ENCODE results near the gene SPRTN.

DNA sequence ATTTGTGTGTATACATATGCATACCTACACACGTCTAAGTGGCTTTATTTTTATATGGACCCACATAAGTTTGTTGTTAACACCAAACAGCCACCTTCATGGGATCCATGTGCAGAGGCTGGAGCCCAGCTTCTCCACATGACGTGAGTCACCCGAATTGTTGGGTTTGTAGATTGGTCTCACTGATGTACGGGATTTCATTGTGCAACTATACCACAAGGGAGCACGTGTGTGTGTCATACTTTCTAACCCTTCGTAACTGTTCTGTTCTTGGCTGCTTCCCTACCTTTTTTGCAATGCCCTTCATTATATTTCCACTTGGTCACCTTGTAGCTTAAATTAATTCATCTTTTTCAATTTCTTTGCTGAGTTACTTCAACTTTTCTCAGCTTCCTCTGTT, 21.0 kb downstream of the SPRTN start:
- TF ChIP-seq POLR2A (IDR thresholded peaks at IDR 0.05; ENCODE audit: low read depth) (no peak), POLR2AphosphoS5 (IDR thresholded peaks at IDR 0.05) (peak; percentile 46 to 51), EP300 (IDR thresholded peaks at IDR 0.05) (no peak)
- TF ChIP-seq, protein P1, sequence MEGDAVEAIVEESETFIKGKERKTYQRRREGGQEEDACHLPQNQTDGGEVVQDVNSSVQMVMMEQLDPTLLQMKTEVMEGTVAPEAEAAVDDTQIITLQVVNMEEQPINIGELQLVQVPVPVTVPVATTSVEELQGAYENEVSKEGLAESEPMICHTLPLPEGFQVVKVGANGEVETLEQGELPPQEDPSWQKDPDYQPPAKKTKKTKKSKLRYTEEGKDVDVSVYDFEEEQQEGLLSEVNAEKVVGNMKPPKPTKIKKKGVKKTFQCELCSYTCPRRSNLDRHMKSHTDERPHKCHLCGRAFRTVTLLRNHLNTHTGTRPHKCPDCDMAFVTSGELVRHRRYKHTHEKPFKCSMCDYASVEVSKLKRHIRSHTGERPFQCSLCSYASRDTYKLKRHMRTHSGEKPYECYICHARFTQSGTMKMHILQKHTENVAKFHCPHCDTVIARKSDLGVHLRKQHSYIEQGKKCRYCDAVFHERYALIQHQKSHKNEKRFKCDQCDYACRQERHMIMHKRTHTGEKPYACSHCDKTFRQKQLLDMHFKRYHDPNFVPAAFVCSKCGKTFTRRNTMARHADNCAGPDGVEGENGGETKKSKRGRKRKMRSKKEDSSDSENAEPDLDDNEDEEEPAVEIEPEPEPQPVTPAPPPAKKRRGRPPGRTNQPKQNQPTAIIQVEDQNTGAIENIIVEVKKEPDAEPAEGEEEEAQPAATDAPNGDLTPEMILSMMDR (IDR thresholded peaks at IDR 0.05) = no peak
